Measurements from ENCODE around the gene PRMT7. TPM values are rescaled to one million over a fixed set of nuclear protein-coding genes. Genes with fewer than 3 reads are reported as not detected.
A peak's percentile ranks its signal among the peaks of the same experiment; 100 is the strongest.
"Not testable (repeated sequence)": the region's sequence is repeated elsewhere in the genome, so short reads cannot be mapped to it uniquely, and the experiment has no call there.

The PRMT7 gene
- total RNA-seq, 1 donor from 2014 or later = 71.9 TPM

DNA sequence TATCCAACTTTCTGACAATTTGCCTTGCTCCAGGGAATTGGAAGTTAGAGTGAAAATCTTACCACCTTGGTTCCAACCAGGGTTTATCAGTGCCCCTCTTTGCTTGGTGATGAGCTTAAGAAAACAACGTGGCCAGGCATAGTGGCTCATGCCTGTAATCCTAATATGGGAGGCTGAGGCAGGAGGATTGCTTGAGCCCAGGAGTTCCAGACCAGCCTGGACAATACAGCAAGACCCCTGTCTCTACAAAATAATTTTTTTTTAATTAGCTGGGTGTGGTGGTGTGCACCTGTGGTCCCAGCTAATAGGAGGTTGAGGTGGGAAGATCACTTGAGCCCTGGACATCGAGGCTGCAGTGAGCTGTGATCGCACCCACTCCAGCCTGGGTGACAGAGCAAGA, 25.1 kb upstream of the PRMT7 start:
- Mint-ChIP-seq H3K27me3 (ENCODE audit: low read depth) (no peaks in the 10 kb centered on the region), H3K27ac (ENCODE audit: unreplicated experiment) (no peak overlapping the region), H3K36me3 (ENCODE audit: low read depth) (peaks cover 10% of the 10 kb centered on the region), H3K9me3 (no peaks in the 10 kb centered on the region), H3K4me1 (no peaks in the 10 kb centered on the region), H3K4me3 (no peak overlapping the region)
- DNase-seq (ENCODE audit: low read depth, low spot score) = no peak
- TF ChIP-seq, protein P1, sequence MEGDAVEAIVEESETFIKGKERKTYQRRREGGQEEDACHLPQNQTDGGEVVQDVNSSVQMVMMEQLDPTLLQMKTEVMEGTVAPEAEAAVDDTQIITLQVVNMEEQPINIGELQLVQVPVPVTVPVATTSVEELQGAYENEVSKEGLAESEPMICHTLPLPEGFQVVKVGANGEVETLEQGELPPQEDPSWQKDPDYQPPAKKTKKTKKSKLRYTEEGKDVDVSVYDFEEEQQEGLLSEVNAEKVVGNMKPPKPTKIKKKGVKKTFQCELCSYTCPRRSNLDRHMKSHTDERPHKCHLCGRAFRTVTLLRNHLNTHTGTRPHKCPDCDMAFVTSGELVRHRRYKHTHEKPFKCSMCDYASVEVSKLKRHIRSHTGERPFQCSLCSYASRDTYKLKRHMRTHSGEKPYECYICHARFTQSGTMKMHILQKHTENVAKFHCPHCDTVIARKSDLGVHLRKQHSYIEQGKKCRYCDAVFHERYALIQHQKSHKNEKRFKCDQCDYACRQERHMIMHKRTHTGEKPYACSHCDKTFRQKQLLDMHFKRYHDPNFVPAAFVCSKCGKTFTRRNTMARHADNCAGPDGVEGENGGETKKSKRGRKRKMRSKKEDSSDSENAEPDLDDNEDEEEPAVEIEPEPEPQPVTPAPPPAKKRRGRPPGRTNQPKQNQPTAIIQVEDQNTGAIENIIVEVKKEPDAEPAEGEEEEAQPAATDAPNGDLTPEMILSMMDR (conservative IDR thresholded peaks at IDR 0.05) = no peak

DNA sequence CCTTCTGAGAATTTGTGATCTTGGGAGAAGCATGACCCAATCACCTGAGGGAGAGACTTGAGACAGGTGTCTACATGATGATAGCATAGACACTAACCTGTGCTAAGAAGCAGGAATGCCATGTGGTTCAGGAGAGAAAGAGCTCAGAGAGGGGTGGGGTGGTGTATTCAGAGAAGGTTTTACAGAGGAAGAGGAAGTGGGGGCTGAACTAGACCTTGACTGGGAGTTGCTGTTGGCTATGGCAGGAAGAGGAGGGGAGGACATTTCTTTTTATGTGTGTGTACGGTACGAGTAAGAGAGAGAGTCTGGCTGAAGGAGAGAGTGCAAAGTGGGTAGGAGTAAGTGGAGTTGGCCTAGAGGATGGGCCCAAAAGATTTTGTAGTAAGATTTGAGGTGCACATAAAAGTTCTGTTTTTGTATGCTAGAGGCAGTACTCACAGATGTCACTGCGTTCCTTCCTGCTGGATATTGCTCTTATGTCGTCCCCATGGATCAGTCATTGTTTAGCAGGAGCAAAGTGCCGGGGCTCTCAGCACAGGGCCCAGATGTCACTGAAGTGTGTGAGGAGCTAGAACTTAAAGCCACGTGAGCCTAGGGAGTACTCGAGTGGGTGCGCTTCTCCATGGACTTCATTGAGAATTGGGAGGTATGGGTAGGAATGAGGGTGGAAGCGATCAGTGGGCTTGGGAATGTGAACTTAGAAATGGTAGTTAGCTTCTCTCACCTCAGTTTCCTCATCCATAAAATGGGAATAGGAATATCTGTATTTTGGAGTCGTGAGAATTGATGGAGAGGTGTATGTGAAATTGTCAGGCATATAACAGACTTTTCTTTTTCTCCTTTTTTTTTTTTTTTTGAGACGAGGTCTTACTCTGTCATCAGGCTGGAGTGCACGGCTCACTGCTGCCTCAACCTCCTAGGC, 24.4 kb upstream of the PRMT7 start:
- no peak for DNase-seq (ENCODE audit: low read depth, low spot score)
- H3K27me3 Mint-ChIP-seq (ENCODE audit: low read depth) = no peaks in the 10 kb centered on the region
- no peak overlapping the region for H3K4me3 Mint-ChIP-seq
- peak overlapping the region; percentile 68 for H3K27ac Mint-ChIP-seq (ENCODE audit: unreplicated experiment)
- TF ChIP-seq, protein P1 (conservative IDR thresholded peaks at IDR 0.05) = no peak
- H3K36me3 Mint-ChIP-seq (ENCODE audit: low read depth) = peaks cover 10% of the 10 kb centered on the region
- H3K4me1 Mint-ChIP-seq = no peaks in the 10 kb centered on the region
- no peaks in the 10 kb centered on the region for H3K9me3 Mint-ChIP-seq

DNA sequence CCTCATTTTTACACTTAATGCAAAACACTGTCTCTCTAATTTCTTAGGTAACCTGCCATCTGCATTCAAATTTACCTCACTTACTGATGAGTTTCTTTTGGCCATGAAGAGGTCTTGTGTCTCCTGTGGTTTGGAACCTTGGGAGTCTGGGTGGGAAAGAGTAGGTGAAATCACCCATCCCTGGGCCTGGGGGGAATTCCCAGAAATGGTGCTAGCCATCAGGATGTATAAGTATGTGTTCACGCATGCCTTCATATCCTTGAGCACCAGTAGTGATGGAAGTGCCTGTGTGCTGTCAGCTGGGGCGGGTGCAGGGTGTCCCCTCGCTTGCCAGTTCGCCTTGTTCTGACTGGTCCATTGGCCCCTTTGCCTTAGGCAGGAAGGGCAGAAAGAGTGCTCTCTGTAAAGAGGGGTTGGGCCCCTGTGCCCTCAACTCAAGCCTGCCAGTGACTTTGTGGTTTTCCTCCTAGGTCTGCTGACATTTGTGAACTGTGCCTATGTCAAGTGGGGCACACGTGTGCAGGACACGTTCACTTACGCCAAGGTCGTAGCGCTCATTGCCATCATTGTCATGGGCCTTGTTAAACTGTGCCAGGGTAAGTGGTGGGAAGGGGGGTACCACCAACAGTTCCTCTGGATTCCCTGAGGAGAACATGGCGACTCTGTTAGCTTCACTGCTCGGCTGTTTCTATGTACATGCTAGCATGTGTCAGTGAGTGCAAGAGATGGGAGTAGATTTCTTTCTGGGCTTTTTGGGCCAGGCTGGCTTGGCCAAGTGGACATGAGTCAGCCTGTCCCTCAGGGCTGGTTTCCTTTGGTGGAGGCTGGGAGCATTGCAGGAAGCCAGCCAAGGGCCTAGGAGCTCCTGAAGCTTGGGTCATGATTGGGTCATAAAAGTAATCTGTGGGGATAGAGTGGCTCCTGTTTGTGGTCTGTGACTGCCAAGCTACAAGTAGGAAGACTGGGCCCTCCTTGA, 23.3 kb upstream of the PRMT7 start:
- no peak for DNase-seq (ENCODE audit: low read depth, low spot score)
- Mint-ChIP-seq H3K27ac (ENCODE audit: unreplicated experiment) (peak overlapping the region; percentile 55), H3K36me3 (ENCODE audit: low read depth) (peaks cover 10% of the 10 kb centered on the region), H3K27me3 (ENCODE audit: low read depth) (no peaks in the 10 kb centered on the region), H3K4me3 (no peak overlapping the region), H3K4me1 (no peaks in the 10 kb centered on the region), H3K9me3 (no peaks in the 10 kb centered on the region)
- TF ChIP-seq, protein P1 (conservative IDR thresholded peaks at IDR 0.05) = no peak

DNA sequence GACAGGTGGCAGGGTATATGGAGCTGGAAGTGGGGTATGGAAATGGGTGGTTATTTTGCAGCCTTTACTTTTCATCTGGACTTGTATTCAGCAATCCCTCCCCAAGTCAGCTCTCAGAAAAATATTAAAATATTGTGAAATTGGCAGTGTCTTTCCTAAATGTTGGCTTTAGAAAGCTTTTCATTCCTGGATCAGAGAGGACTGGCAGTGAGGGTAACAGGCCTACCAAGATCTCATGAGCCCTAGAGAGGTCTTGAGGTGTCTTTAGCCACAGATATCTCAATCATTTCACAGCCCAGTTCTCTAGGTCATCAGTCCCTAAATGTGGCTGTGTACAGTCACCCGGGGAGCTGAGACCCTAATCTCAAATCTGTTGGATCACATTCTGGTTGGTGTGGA, 22.6 kb upstream of the PRMT7 start:
- DNase-seq (ENCODE audit: low read depth, low spot score) = no peak
- Mint-ChIP-seq H3K27me3 (ENCODE audit: low read depth) (no peaks in the 10 kb centered on the region), H3K9me3 (no peaks in the 10 kb centered on the region), H3K27ac (ENCODE audit: unreplicated experiment) (no peak overlapping the region), H3K36me3 (ENCODE audit: low read depth) (peaks cover 10% of the 10 kb centered on the region), H3K4me3 (no peak overlapping the region), H3K4me1 (no peaks in the 10 kb centered on the region)
- TF ChIP-seq, protein P1 (conservative IDR thresholded peaks at IDR 0.05) = no peak

DNA sequence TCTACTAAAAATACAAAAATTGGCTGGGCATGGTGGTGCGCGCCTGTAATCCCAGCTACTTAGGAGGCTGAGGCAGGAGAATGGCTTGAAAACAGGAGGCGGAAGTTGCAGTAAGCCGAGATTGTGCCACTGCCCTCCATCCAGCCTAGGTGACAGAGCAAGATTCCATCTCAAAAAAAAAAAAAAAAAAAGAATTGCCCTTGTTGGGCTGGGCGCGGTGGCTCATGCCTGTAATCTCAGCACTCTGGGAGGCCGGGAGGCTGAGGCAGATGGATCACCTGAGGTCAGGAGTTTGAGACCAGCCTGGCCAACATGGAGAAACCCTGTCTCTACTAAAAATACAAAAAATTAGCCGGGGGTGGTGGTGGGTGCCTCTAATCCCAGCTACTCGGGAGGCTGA, 22.0 kb upstream of the PRMT7 start:
- H3K27me3 Mint-ChIP-seq (ENCODE audit: low read depth); DNase-seq (ENCODE audit: low read depth, low spot score); H3K4me1 Mint-ChIP-seq; H3K4me3 Mint-ChIP-seq; H3K27ac Mint-ChIP-seq (ENCODE audit: unreplicated experiment); H3K9me3 Mint-ChIP-seq: not testable (repeated sequence)
- H3K36me3 Mint-ChIP-seq (ENCODE audit: low read depth) = peaks cover 10% of the 10 kb centered on the region
